Measurements from ENCODE around the gene METTL23.
"Not testable (repeated sequence)": the region's sequence is repeated elsewhere in the genome, so short reads cannot be mapped to it uniquely, and the experiment has no call there.

Gene METTL23

GRCh38 chr17:76706817-76707216 lies 19.8 kb upstream of the METTL23 start:
- no peaks in the 10 kb centered on the region for H3K9me3 ChIP-seq (ENCODE audit: insufficient read depth, low read depth, low read length)
- no peaks in the 10 kb centered on the region for H3K36me3 ChIP-seq (ENCODE audit: insufficient read depth, low read length)
- H4K20me1 ChIP-seq (ENCODE audit: insufficient read depth, low read length, poor library complexity, severe bottlenecking) = no peaks in the 10 kb centered on the region
- H3K79me2 ChIP-seq (ENCODE audit: insufficient read depth, low read length) = no peaks in the 10 kb centered on the region; the same call in 1 of the 2 replicates
- TF ChIP-seq EZH2phosphoT487 (IDR thresholded peaks at IDR 0.05; ENCODE audit: borderline replicate concordance) = no peak
- TF ChIP-seq, protein P1, sequence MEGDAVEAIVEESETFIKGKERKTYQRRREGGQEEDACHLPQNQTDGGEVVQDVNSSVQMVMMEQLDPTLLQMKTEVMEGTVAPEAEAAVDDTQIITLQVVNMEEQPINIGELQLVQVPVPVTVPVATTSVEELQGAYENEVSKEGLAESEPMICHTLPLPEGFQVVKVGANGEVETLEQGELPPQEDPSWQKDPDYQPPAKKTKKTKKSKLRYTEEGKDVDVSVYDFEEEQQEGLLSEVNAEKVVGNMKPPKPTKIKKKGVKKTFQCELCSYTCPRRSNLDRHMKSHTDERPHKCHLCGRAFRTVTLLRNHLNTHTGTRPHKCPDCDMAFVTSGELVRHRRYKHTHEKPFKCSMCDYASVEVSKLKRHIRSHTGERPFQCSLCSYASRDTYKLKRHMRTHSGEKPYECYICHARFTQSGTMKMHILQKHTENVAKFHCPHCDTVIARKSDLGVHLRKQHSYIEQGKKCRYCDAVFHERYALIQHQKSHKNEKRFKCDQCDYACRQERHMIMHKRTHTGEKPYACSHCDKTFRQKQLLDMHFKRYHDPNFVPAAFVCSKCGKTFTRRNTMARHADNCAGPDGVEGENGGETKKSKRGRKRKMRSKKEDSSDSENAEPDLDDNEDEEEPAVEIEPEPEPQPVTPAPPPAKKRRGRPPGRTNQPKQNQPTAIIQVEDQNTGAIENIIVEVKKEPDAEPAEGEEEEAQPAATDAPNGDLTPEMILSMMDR (conservative IDR thresholded peaks at IDR 0.05; ENCODE audit: low read length) = no peak
- H2AFZ ChIP-seq (ENCODE audit: low read length) = no peak overlapping the region
- peaks cover 20% of the 10 kb centered on the region for H3K4me1 ChIP-seq (ENCODE audit: insufficient read depth, low read length, poor library complexity, severe bottlenecking)
- no peaks in the 10 kb centered on the region for H3K27me3 ChIP-seq (ENCODE audit: insufficient read depth, low read length, poor library complexity, severe bottlenecking)
- no peak overlapping the region for H3K9ac ChIP-seq (ENCODE audit: low read depth, low read length, poor library complexity, severe bottlenecking)
- no peak overlapping the region for H3K4me2 ChIP-seq (ENCODE audit: low read depth, low read length, poor library complexity, severe bottlenecking)
- no peaks in the 10 kb centered on the region for H3K9me2 ChIP-seq (replicated peaks; ENCODE audit: low read depth, low read length)
- no peak overlapping the region for H3K4me3 ChIP-seq (ENCODE audit: low read length, poor library complexity, severe bottlenecking)
- H3F3A ChIP-seq (ENCODE audit: low read depth) = peaks cover 2% of the 10 kb centered on the region; the same call in 1 of the 2 replicates

DNA sequence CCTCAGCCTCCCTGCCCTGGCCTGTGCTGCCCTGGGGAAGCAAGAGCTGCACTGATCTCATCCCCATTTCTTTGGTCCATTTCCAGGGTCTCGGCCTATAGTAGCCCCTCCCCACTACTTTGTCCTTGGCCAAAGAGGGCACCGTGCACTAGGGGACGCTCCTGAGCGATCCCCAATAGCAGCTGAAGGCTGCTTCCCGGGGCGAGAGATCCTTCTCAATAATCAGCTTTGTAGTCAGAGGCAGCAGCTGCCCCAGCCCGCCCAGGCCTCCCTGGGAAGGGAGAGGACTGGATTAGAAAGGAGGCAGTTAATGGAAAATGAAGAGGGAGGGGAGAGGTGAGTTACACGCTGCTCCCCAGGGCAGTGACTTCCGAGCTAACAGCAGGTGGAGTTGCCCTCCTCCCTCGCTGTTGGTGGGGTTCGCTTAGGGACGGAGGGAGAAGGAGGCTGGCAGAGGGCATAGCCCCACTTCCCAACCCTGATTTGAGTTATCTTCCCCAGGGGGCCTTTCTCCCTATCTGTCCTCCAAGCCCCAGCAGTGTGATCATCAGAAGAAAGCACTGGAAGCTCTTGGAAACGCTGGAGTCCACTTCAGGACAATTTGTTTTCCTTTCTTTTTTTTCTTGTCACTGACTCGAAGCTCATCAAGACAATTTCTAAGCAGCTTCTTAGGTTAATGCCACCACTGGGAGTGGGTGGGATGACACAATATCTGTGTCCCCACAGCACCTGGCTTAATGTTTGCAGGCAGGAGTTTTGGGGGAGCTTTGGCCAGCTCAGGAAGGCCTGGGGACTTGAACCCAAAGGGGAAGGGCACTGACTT lies 18.4 kb upstream of the METTL23 start:
- Histone ChIP-seq H3K4me2 (ENCODE audit: low read depth, low read length, poor library complexity, severe bottlenecking) (no peak overlapping the region), H3F3A (ENCODE audit: low read depth) (peaks cover 3% of the 10 kb centered on the region; the same call in 1 of the 2 replicates), H3K4me3 (ENCODE audit: low read length, poor library complexity, severe bottlenecking) (no peak overlapping the region)

DNA sequence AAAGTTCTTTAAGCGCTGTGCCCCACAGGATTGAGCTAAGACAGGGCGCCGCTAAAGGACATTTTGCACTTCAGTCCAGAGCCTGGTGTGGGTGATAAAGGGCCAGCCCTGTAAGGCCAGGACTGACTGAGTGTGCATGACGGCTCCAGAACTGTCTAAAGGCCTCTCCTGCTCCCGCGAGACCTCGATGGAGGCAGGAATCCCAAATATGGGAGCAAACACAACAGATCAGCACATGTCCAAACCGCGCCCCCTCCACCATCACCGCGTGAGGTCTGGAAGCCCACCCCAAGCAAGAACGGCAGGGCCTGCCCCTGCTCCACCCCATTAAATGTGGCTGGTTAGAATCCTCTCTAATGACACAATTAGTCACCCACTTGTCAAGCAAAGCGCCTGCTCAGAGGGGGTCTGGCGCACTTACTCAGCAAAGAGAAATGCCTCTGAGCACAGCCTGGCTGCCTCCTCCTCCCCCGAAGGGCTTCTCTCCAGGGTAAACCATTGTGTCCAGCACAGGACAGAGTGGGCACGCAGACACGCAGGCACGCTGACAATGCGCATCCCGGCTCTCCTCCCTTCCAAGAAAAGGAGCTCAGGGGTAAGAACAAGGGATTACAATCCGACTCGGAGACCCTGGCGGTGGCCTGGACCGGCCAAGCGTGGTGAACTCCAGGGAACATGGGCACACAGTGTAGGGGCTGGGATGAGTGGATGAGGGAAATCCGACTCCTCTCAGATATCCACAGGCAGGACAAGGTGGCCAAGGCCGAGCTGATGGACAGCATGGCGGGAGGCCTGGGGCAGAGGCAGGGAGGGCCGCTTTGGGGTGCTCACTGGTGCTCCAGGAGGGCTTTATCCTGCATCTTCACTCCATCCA lies 17.3 kb upstream of the METTL23 start:
- Histone ChIP-seq H3K4me3 (ENCODE audit: low read length, poor library complexity, severe bottlenecking) (peak overlapping the region; percentile 67), H3F3A (ENCODE audit: low read depth) (peaks cover 3% of the 10 kb centered on the region; the same call in 1 of the 2 replicates), H3K4me2 (ENCODE audit: low read depth, low read length, poor library complexity, severe bottlenecking) (peak overlapping the region; percentile 87), H3K9me3 (ENCODE audit: insufficient read depth, low read depth, low read length) (no peaks in the 10 kb centered on the region), H3K36me3 (ENCODE audit: insufficient read depth, low read length) (peaks cover 10% of the 10 kb centered on the region; the same call in 1 of the 2 replicates), H3K9me2 (replicated peaks; ENCODE audit: low read depth, low read length) (no peaks in the 10 kb centered on the region), H3K9ac (ENCODE audit: low read depth, low read length, poor library complexity, severe bottlenecking) (no peak overlapping the region), H3K27me3 (ENCODE audit: insufficient read depth, low read length, poor library complexity, severe bottlenecking) (no peaks in the 10 kb centered on the region), H2AFZ (ENCODE audit: low read length) (no peak overlapping the region), H4K20me1 (ENCODE audit: insufficient read depth, low read length, poor library complexity, severe bottlenecking) (no peaks in the 10 kb centered on the region), H3K79me2 (ENCODE audit: insufficient read depth, low read length) (peaks cover 4% of the 10 kb centered on the region; the same call in 1 of the 2 replicates), H3K4me1 (ENCODE audit: insufficient read depth, low read length, poor library complexity, severe bottlenecking) (peaks cover 22% of the 10 kb centered on the region)
- TF ChIP-seq, protein P1 (conservative IDR thresholded peaks at IDR 0.05; ENCODE audit: low read length) = no peak
- no peak for TF ChIP-seq EZH2phosphoT487 (IDR thresholded peaks at IDR 0.05; ENCODE audit: borderline replicate concordance)

More for the DNA sequence above, 18.4 kb upstream of the METTL23 start:
- Histone ChIP-seq H4K20me1 (ENCODE audit: insufficient read depth, low read length, poor library complexity, severe bottlenecking) (no peaks in the 10 kb centered on the region), H3K4me1 (ENCODE audit: insufficient read depth, low read length, poor library complexity, severe bottlenecking) (peaks cover 22% of the 10 kb centered on the region), H3K9me2 (replicated peaks; ENCODE audit: low read depth, low read length) (no peaks in the 10 kb centered on the region), H2AFZ (ENCODE audit: low read length) (no peak overlapping the region), H3K79me2 (ENCODE audit: insufficient read depth, low read length) (no peaks in the 10 kb centered on the region; the same call in 1 of the 2 replicates), H3K9ac (ENCODE audit: low read depth, low read length, poor library complexity, severe bottlenecking) (no peak overlapping the region), H3K27me3 (ENCODE audit: insufficient read depth, low read length, poor library complexity, severe bottlenecking) (no peaks in the 10 kb centered on the region), H3K36me3 (ENCODE audit: insufficient read depth, low read length) (peaks cover 2% of the 10 kb centered on the region; the same call in 1 of the 2 replicates), H3K9me3 (ENCODE audit: insufficient read depth, low read depth, low read length) (no peaks in the 10 kb centered on the region)
- TF ChIP-seq EZH2phosphoT487 (IDR thresholded peaks at IDR 0.05; ENCODE audit: borderline replicate concordance) = no peak
- TF ChIP-seq, protein P1 (conservative IDR thresholded peaks at IDR 0.05; ENCODE audit: low read length) = peak; percentile 46

DNA sequence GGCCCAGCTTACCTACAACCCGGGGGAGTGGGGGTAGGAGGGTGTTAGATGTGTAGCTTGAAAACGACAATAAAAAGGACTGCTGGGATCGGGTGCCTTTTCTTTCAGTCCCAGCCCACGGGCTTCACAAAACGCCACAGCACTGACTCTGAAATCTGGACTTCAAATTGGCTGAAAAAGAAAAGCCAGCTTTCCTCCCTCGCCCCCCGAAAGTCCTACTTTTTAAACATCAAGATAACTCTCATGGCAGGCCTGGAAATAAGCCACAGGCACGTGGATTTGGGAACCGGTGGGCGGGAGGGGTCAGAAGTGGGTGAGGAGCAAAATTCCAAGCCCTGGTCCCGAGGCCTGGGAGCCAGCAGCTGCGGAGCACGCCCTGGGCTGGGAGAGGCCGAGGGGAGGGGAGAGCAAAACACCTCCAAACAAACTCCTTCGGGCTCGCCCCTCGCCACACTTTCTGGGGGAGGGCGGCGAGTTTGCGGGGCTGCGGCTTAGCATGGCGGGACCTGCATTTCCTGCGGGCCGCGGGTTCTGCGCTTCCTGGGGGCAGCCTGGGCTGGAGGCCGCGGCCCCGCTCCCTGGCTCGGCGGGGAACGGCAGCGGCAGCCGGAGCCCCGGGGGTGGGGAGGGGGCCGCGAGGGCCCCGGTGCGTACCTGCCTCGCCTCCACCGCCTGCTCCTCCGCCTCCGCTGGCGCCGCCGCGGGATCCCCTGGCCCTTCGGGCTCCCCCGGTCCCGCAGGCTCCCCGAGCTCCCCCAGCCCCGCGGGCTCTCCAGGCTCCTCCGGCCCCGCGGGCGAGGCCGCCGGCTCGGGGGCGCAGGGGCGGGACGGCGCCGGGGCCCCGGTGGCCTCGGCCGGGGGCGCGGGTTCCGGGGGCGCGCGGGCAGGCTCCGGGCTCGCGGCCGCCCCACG lies 16.4 kb upstream of the METTL23 start:
- H2AFZ ChIP-seq (ENCODE audit: low read length) = not testable (repeated sequence)
- peak overlapping the region; percentile 87 for H3K4me2 ChIP-seq (ENCODE audit: low read depth, low read length, poor library complexity, severe bottlenecking)

More for the DNA sequence above, 16.4 kb upstream of the METTL23 start:
- H3K79me2 ChIP-seq (ENCODE audit: insufficient read depth, low read length); H3K9me2 ChIP-seq (replicated peaks; ENCODE audit: low read depth, low read length); H4K20me1 ChIP-seq (ENCODE audit: insufficient read depth, low read length, poor library complexity, severe bottlenecking); H3K27me3 ChIP-seq (ENCODE audit: insufficient read depth, low read length, poor library complexity, severe bottlenecking); H3F3A ChIP-seq (ENCODE audit: low read depth); H3K9me3 ChIP-seq (ENCODE audit: insufficient read depth, low read depth, low read length): not testable (repeated sequence)
- Histone ChIP-seq H3K9ac (ENCODE audit: low read depth, low read length, poor library complexity, severe bottlenecking) (peak overlapping the region; percentile 52), H3K36me3 (ENCODE audit: insufficient read depth, low read length) (peaks cover 10% of the 10 kb centered on the region; the same call in 1 of the 2 replicates), H3K4me3 (ENCODE audit: low read length, poor library complexity, severe bottlenecking) (peak overlapping the region; percentile 67), H3K4me1 (ENCODE audit: insufficient read depth, low read length, poor library complexity, severe bottlenecking) (peaks cover 29% of the 10 kb centered on the region)
